BJ (cell line): ENCODE data around the gene NYNRIN. TPM values are rescaled to one million over a fixed set of nuclear protein-coding genes. Genes with fewer than 3 reads are reported as not detected.

Source experiments
- CTCF ChIA-PET: fragments of 350-600 bp; formaldehyde crosslinking; extraction: SDS; loops from one replicate; lab custom pipeline; 2021; ENCODE audit warnings: antibody characterized with exemption, inconsistent platforms; lab: Yijun Ruan, JAX
- POLR2A ChIA-PET: fragments of 300-600 bp; sonication (Branson Sonifier 250); formaldehyde crosslinking; extraction: SDS; loops from one replicate; lab custom pipeline; 2021; ENCODE audit warnings: antibody characterized with exemption; lab: Charles Lee
- DNase-seq: peaks from one replicate; pipeline ENCODE4 v3.0.0-alpha.2; 2011; ENCODE audit warnings: low read depth
- H3K27me3 ChIP-seq: 2 replicates; pipeline ENCODE4 v1.6.0; 2011; ENCODE audit warnings: low read length; ENCODE audit not compliant: control insufficient read depth, insufficient read depth
- H3K36me3 ChIP-seq: 2 replicates; pipeline ENCODE4 v1.5.1; 2011; ENCODE audit warnings: low read length; ENCODE audit not compliant: control insufficient read depth, insufficient read depth
- H3K4me3 ChIP-seq: 2 replicates; pipeline ENCODE4 v1.5.1; 2011; ENCODE audit warnings: low read depth, mild to moderate bottlenecking, control low read depth, low read length
- CTCF ChIP-seq: IDR thresholded peaks from 2 replicates; pipeline ENCODE4 v1.5.1; 2011; ENCODE audit warnings: low read depth, mild to moderate bottlenecking, control low read depth, inconsistent platforms, low read length, moderate library complexity; ENCODE audit not compliant: insufficient read depth
- polyA plus RNA-seq: library from polyadenylated mRNA; depleted of rRNA; stranded (reverse); fragments of >200 nt; gene quantifications from 2 replicates; pipeline ENCODE4 v1.2.3, GENCODE V29; 2011

Gene NYNRIN
- polyA plus RNA-seq, 1 experiment: 10.1 TPM

GRCh38 chr14:24416254-24416931, 17.6 kb downstream of the NYNRIN start:
- peaks cover 2% of the 10 kb centered on the region; the same call in 1 of the 2 replicates for H3K27me3 ChIP-seq
- H3K4me3 ChIP-seq: no peak overlapping the region
- TF ChIP-seq CTCF: no peak
- no peak for DNase-seq
- peaks cover 3% of the 10 kb centered on the region; the same call in 1 of the 2 replicates for H3K36me3 ChIP-seq
- CTCF ChIA-PET: interaction anchor here (1.9 to 2.3 kb wide), 2 partner anchors 15 to 89 kb away, joined by 7 to 8 read pairs; no protein-coding TSS in a partner anchor
- POLR2A ChIA-PET: no interaction called here

- no peak overlapping the region for H3K4me3 ChIP-seq
- TF ChIP-seq CTCF: no peak
- no peak for DNase-seq
- ChIA-PET POLR2A (no interaction called here), CTCF (interaction anchor here (1.4 to 2.3 kb wide), 3 partner anchors 15 to 90 kb away, joined by 3 to 8 read pairs (median 7); no protein-coding TSS in a partner anchor)
- peaks cover 2% of the 10 kb centered on the region; the same call in 1 of the 2 replicates for H3K27me3 ChIP-seq
- H3K36me3 ChIP-seq: peaks cover 3% of the 10 kb centered on the region; the same call in 1 of the 2 replicates
Observed at GRCh38 chr14:24416932-24417619, 18.3 kb downstream of the NYNRIN start.

GRCh38 chr14:24417832-24418491, 19.2 kb downstream of the NYNRIN start:
- ChIA-PET CTCF (interaction anchor here (1.4 to 2.3 kb wide), 7 partner anchors 10 to 91 kb away, joined by 3 to 12 read pairs (median 7); no protein-coding TSS in a partner anchor), POLR2A (interaction anchor here (1.3 kb wide), 1 partner anchor 37 kb away, joined by 3 read pairs; no protein-coding TSS in a partner anchor)
- H3K36me3 ChIP-seq: peaks cover 3% of the 10 kb centered on the region; the same call in 1 of the 2 replicates
- H3K27me3 ChIP-seq: peaks cover 2% of the 10 kb centered on the region; the same call in 1 of the 2 replicates
- no peak for DNase-seq
- H3K4me3 ChIP-seq: no peak overlapping the region
- TF ChIP-seq CTCF: no peak

- POLR2A ChIA-PET: interaction anchor here (1.3 kb wide), 1 partner anchor 38 kb away, joined by 3 read pairs; no protein-coding TSS in a partner anchor
- peaks cover 3% of the 10 kb centered on the region; the same call in 1 of the 2 replicates for H3K36me3 ChIP-seq
- no peak for DNase-seq
- H3K27me3 ChIP-seq: peaks cover 2% of the 10 kb centered on the region; the same call in 1 of the 2 replicates
- no peak overlapping the region for H3K4me3 ChIP-seq
- CTCF ChIA-PET: interaction anchor here (0.7 to 2.3 kb wide), 10 partner anchors 9 to 91 kb away, joined by 3 to 12 read pairs (median 7); partner anchors contain the start of genes CBLN3 and KHNYN
- TF ChIP-seq CTCF: no peak
Observed at GRCh38 chr14:24418492-24418873, 19.7 kb downstream of the NYNRIN start.
